C4-2B (cell line): Measurements from ENCODE around the gene SYCE3.

Source experiments
- CTCF ChIP-seq: fragments of 450-650 bp; conservative IDR thresholded peaks from 2 replicates; pipeline ENCODE4 v1.5.1; 2017; ENCODE audit warnings: mild to moderate bottlenecking
- ZFX ChIP-seq: fragments of 450-650 bp; IDR thresholded peaks from 2 replicates; pipeline ENCODE4 v1.6.1; 2017

- TF ChIP-seq CTCF (no peak), ZFX (no peak)
Observed at GRCh38 chr22:50504369-50505211, 58.1 kb downstream of the SYCE3 start.
